Measurements from ENCODE around the gene TLR6. TPM values are rescaled to one million over a fixed set of nuclear protein-coding genes. Genes with fewer than 3 reads are reported as not detected.

Gene TLR6, protein sequence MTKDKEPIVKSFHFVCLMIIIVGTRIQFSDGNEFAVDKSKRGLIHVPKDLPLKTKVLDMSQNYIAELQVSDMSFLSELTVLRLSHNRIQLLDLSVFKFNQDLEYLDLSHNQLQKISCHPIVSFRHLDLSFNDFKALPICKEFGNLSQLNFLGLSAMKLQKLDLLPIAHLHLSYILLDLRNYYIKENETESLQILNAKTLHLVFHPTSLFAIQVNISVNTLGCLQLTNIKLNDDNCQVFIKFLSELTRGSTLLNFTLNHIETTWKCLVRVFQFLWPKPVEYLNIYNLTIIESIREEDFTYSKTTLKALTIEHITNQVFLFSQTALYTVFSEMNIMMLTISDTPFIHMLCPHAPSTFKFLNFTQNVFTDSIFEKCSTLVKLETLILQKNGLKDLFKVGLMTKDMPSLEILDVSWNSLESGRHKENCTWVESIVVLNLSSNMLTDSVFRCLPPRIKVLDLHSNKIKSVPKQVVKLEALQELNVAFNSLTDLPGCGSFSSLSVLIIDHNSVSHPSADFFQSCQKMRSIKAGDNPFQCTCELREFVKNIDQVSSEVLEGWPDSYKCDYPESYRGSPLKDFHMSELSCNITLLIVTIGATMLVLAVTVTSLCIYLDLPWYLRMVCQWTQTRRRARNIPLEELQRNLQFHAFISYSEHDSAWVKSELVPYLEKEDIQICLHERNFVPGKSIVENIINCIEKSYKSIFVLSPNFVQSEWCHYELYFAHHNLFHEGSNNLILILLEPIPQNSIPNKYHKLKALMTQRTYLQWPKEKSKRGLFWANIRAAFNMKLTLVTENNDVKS
- total RNA-seq (1.1 and 2.6 TPM in 2 replicates), polyA plus RNA-seq (0.24 and 0.56 TPM in 2 replicates)

DNA sequence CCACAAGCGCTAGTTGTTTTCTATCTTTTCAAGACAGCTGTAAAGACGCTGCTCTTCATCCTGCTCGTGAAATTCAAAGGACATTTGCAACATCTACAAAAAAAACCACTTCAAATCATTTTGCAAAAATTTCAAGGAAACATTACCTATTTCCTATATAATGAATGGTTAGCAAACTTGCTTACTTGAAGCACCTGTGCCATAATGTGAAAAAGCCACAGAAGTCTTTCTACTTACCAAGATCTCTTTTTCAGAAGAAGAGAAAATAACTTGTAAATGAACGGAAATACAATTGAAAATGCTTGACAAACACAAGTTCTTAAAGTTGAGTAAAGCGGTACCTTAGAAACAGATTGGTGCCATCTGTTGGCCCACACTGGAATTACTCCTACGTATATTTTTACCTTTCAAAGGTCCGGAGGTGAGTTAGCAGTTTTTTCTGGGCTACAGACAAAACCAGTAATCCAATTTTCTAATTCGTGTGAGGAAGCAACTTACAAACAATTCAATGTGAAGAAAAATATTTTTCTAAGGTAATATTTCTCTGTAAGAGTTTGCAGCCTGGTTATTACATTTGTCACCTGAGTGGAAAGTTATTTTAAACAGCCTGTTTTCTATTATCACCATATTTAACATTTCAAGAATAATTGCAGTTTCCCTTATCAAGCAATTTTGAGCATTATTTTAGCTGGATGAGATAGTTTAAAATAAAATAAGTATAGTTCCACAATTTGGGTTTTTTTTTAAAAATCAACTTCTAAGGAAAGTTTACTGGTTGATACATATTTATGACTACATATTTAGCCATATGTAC lies at the start of gene TLR6:
TSS of gene TLR6 (minus strand) at position 294 of the 814 bp plus-strand sequence. CDS start 27,344 bp downstream, outside the sequence.
- peak; percentile 74 for TF ChIP-seq CTCF (IDR thresholded peaks at IDR 0.05; ENCODE audit: poor library complexity)
- TF ChIP-seq EZH2phosphoT487 (IDR thresholded peaks at IDR 0.05; ENCODE audit: low read depth, severe bottlenecking, unreplicated experiment), result no peak
- TF ChIP-seq EZH2 (IDR thresholded peaks at IDR 0.05; ENCODE audit: borderline replicate concordance), result no peak
- Histone ChIP-seq H3K27ac (peak within 1 kb of the TSS; percentile 8), H3K79me2 (no peaks in the 10 kb centered on the region), H3K4me3 (no peak within 1 kb of the TSS), H3K9me2 (replicated peaks; ENCODE audit: insufficient read depth) (no peaks in the 10 kb centered on the region), H3K36me3 (replicated peaks; ENCODE audit: insufficient read depth, low read depth) (no peaks in the 10 kb centered on the region), H3K4me1 (ENCODE audit: insufficient read depth) (no peaks in the 10 kb centered on the region), H3K4me2 (peak within 1 kb of the TSS; percentile 70), H4K20me1 (ENCODE audit: insufficient read depth, poor library complexity, severe bottlenecking) (no peaks in the 10 kb centered on the region), H3K27me3 (no peaks in the 10 kb centered on the region), H2AFZ (peak within 1 kb of the TSS; percentile 73), H3K9me3 (ENCODE audit: low read depth) (no peaks in the 10 kb centered on the region)
- WGBS (ENCODE audit: low lambda C conversion rate, missing lambda C conversion rate), result 12% methylated on average over 8 of the region's 8 CpGs
- DNase-seq (ENCODE audit: low spot score), result peak; percentile 84

DNA sequence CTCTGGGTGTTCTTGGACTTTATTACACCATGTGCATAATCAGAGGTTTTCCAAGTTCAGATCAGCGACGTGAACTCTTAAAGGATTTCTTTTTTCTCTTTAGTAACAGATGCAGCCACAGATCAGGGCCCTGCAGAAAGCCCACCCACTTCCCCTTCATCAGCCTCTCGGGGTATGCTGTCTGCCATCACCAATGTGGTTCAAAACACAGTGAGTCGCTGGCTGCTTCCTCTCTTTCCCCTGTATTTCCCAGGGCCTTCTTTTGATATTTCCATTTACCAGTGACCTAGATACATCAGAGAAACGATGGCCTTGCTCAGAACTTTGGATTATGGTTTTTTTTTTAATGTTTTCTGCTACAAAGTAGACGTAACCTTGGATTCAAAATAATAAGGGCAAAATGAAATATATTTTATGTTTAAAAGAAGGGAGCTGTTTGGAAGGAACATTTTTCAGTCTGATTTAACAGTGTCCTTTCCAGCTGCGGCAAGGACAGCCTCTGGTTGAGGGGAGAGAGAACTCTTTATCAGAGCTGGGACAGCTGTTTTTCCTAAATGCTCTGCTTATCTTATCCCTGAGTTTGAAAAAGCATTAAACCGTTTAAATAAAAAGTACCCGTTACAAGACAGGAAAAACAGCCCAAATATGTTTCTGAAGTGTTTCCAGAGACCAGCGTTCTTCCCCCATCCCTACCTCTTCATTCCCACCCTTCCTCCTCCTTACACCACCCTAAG lies 49.2 kb upstream of the TLR6 start:
- H3K4me3 ChIP-seq, result no peak overlapping the region
- no peaks in the 10 kb centered on the region for H3K79me2 ChIP-seq
- no peak for DNase-seq (ENCODE audit: low spot score)
- peaks cover 29% of the 10 kb centered on the region for H3K4me1 ChIP-seq (ENCODE audit: insufficient read depth)
- no peaks in the 10 kb centered on the region for H3K9me3 ChIP-seq (ENCODE audit: low read depth)
- no peaks in the 10 kb centered on the region for H3K9me2 ChIP-seq (replicated peaks; ENCODE audit: insufficient read depth)
- H2AFZ ChIP-seq, result no peak overlapping the region
- no peak for TF ChIP-seq EZH2phosphoT487 (IDR thresholded peaks at IDR 0.05; ENCODE audit: low read depth, severe bottlenecking, unreplicated experiment)
- no peak for TF ChIP-seq CTCF (IDR thresholded peaks at IDR 0.05; ENCODE audit: poor library complexity)
- no peak for TF ChIP-seq EZH2 (IDR thresholded peaks at IDR 0.05; ENCODE audit: borderline replicate concordance)
- H3K4me2 ChIP-seq, result peak overlapping the region; percentile 59
- no peaks in the 10 kb centered on the region for H3K27me3 ChIP-seq
- H3K27ac ChIP-seq, result peak overlapping the region; percentile 67
- H4K20me1 ChIP-seq (ENCODE audit: insufficient read depth, poor library complexity, severe bottlenecking), result no peaks in the 10 kb centered on the region
- WGBS (ENCODE audit: low lambda C conversion rate, missing lambda C conversion rate), result 43% methylated on average over 10 of the region's 10 CpGs
- H3K36me3 ChIP-seq (replicated peaks; ENCODE audit: insufficient read depth, low read depth), result no peaks in the 10 kb centered on the region

DNA sequence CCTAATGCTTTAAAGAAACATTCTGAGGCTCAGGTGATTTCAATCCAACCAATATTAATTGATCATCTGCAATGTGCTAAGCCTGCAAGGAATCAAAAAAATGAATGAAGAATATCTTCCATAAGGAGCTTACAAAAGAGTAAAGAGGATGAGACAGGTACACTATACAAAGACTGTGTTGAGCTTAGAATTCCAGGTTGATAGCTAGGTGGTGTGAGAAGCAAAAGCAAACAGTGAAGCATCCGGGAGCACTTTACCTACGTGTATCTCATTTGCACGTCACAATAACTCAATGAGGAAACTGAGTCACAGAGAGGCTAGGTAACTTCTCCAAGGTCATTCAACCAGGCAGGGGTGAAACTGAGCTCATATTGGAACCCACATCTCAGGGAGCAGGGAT lies 48.1 kb upstream of the TLR6 start:
- H3K4me1 ChIP-seq (ENCODE audit: insufficient read depth), result peaks cover 27% of the 10 kb centered on the region
- H3K4me3 ChIP-seq, result no peak overlapping the region
- H3K79me2 ChIP-seq, result no peaks in the 10 kb centered on the region
- H3K9me2 ChIP-seq (replicated peaks; ENCODE audit: insufficient read depth), result no peaks in the 10 kb centered on the region
- H3K9me3 ChIP-seq (ENCODE audit: low read depth), result no peaks in the 10 kb centered on the region
- no peaks in the 10 kb centered on the region for H3K27me3 ChIP-seq
- H4K20me1 ChIP-seq (ENCODE audit: insufficient read depth, poor library complexity, severe bottlenecking), result no peaks in the 10 kb centered on the region
- H2AFZ ChIP-seq, result no peak overlapping the region
- H3K4me2 ChIP-seq, result peak overlapping the region; percentile 59
- H3K27ac ChIP-seq, result peak overlapping the region; percentile 67
- 51% methylated on average over 3 of the region's 3 CpGs for WGBS (ENCODE audit: low lambda C conversion rate, missing lambda C conversion rate)
- no peaks in the 10 kb centered on the region for H3K36me3 ChIP-seq (replicated peaks; ENCODE audit: insufficient read depth, low read depth)
- no peak for DNase-seq (ENCODE audit: low spot score)
- no peak for TF ChIP-seq EZH2 (IDR thresholded peaks at IDR 0.05; ENCODE audit: borderline replicate concordance)
- TF ChIP-seq EZH2phosphoT487 (IDR thresholded peaks at IDR 0.05; ENCODE audit: low read depth, severe bottlenecking, unreplicated experiment), result no peak
- TF ChIP-seq CTCF (IDR thresholded peaks at IDR 0.05; ENCODE audit: poor library complexity), result no peak
